SK-N-MC (cell line): ENCODE data around the gene KRT80.

Source experiments
- DNase-seq: peaks from one replicate; pipeline ENCODE4 v3.0.0-alpha.2; 2011; ENCODE audit warnings: low read depth, low spot score
- H3K27ac ChIP-seq: fragments of 200-600 bp; sonication (generic); 2 replicates; pipeline ENCODE4 v1.5.1; 2016; ENCODE audit warnings: mixed run types
- H3K36me3 ChIP-seq: fragments of 200-600 bp; sonication (generic); 2 replicates; pipeline ENCODE4 v1.6.1; 2017; ENCODE audit warnings: antibody characterized with exemption, low read length, mixed read lengths; ENCODE audit not compliant: insufficient read depth
- H3K4me3 ChIP-seq: fragments of 200-600 bp; sonication (generic); 2 replicates; pipeline ENCODE4 v1.5.1; 2016
- H3K9ac ChIP-seq: fragments of 200-600 bp; sonication (generic); 2 replicates; pipeline ENCODE4 v1.8.0; 2017; ENCODE audit warnings: mixed run types, mixed read lengths; ENCODE audit not compliant: insufficient read length
- H3K9me3 ChIP-seq: fragments of 200-600 bp; sonication (generic); 2 replicates; pipeline ENCODE4 v1.6.1; 2017; ENCODE audit warnings: low read depth, mild to moderate bottlenecking, antibody characterized with exemption, low read length, moderate library complexity, mixed read lengths
- EZH2 ChIP-seq: fragments of 200-600 bp; sonication (generic); IDR thresholded peaks from one replicate; pipeline ENCODE4 v1.6.1; 2017; ENCODE audit warnings: antibody characterized with exemption
- FOXP2 ChIP-seq: optimal IDR thresholded peaks from 2 replicates; pipeline ENCODE3; 2011; ENCODE audit warnings: mild to moderate bottlenecking, moderate library complexity; ENCODE audit not compliant: insufficient read depth; ENCODE audit errors: extremely low read length, control extremely low read depth
- POLR2AphosphoS5 ChIP-seq: IDR thresholded peaks from 2 replicates; pipeline ENCODE4 v1.6.1; 2012; ENCODE audit warnings: mild to moderate bottlenecking, low read depth, low read length, borderline replicate concordance

KRT80 gene

DNA sequence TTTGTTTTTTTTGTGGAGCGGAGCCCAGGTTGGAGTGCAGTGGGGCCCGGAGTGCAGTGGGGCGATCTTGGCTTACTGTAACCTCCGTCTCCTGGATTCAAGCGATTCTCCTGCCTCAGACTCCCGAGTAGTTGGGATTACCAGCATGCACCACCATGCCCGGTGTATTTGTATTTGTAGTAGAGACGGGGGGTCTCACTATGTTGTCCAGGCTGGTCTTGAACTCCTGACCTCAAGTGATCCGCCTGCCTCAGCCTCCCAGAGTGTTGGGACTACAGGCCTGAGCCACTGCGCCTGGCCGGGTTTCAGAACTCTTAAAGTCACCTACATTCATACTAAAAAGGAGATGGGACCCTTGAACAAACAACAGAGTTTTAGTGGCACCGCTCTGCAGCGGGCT is 52.7 kb downstream of the KRT80 start:
- H3K27ac ChIP-seq = no peak overlapping the region
- H3K9me3 ChIP-seq = no peaks in the 10 kb centered on the region
- H3K36me3 ChIP-seq = no peaks in the 10 kb centered on the region
- no peak overlapping the region for H3K9ac ChIP-seq
- no peak for DNase-seq
- H3K4me3 ChIP-seq = no peak overlapping the region
- no peak for TF ChIP-seq EZH2
- no peak for TF ChIP-seq FOXP2
- no peak for TF ChIP-seq POLR2AphosphoS5

DNA sequence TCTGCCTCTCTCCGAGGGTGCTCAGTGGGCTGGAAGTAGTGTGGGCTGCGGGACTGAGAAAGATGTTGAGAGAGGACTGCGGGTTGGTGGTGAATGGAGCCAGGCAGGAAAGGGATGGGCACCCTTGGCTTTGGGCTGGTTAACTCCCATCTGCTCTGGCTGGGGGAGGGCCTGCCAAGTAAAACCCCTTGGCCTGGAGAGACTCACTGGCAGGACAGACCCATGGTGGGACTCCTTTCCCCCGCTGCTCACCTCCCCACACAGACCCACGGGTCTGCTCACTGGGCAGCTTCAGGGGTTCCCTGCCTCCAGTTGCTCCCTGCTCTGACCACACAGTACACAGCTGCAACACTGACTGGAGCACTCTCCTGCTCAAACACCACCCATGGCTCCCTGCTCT is 54.1 kb downstream of the KRT80 start:
- Histone ChIP-seq H3K9ac (no peak overlapping the region), H3K9me3 (no peaks in the 10 kb centered on the region), H3K36me3 (no peaks in the 10 kb centered on the region), H3K27ac (no peak overlapping the region), H3K4me3 (no peak overlapping the region)
- no peak for TF ChIP-seq FOXP2
- DNase-seq = no peak

DNA sequence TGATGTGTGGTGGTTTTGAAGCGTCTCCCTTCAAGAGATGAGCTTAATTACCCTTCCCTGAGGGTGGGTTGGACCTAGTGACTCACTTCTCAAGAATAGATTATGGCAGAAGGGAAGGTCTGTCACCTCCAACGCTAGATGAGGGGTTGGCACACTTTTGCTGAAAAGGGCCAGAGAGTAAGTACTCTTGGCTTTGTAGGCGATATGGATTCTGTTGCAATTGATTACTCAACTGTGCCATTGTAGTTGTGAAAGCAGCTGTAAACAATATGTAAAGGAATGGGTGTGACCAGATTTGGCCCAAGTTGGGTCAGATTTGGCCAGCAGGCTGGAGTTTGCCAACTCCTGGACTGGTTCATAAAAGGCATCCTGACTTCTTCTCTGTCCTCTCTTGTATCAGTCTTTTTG is 59.1 kb downstream of the KRT80 start:
- no peak for DNase-seq
- Histone ChIP-seq H3K9me3 (no peaks in the 10 kb centered on the region), H3K9ac (no peak overlapping the region), H3K36me3 (no peaks in the 10 kb centered on the region), H3K4me3 (no peak overlapping the region), H3K27ac (no peak overlapping the region)
- no peak for TF ChIP-seq POLR2AphosphoS5
- TF ChIP-seq EZH2 = no peak
- TF ChIP-seq FOXP2 = no peak

- H3K27ac ChIP-seq = no peak overlapping the region
- no peak overlapping the region for H3K9ac ChIP-seq
- no peaks in the 10 kb centered on the region for H3K36me3 ChIP-seq
- no peak overlapping the region for H3K4me3 ChIP-seq
- DNase-seq = no peak
- TF ChIP-seq POLR2AphosphoS5 (no peak), FOXP2 (no peak), EZH2 (no peak)
- H3K9me3 ChIP-seq = no peaks in the 10 kb centered on the region
Measured at GRCh38 chr12:52130711-52131110, 61.1 kb downstream of the KRT80 start.

- Histone ChIP-seq H3K9me3 (no peaks in the 10 kb centered on the region), H3K9ac (no peak overlapping the region), H3K4me3 (no peak overlapping the region), H3K36me3 (no peaks in the 10 kb centered on the region), H3K27ac (no peak overlapping the region)
- no peak for TF ChIP-seq FOXP2
- no peak for TF ChIP-seq POLR2AphosphoS5
- TF ChIP-seq EZH2 = no peak
- DNase-seq = no peak
Measured at GRCh38 chr12:52127683-52128450, 63.9 kb downstream of the KRT80 start.

- TF ChIP-seq EZH2 = no peak
- TF ChIP-seq FOXP2 = no peak
- TF ChIP-seq POLR2AphosphoS5 = no peak
- DNase-seq = no peak
- H3K9me3 ChIP-seq = no peaks in the 10 kb centered on the region
Measured at GRCh38 chr12:52126605-52127578, 64.9 kb downstream of the KRT80 start.

GRCh38 chr12:52126050-52126604 is 65.7 kb downstream of the KRT80 start:
- no peak for DNase-seq
- TF ChIP-seq POLR2AphosphoS5 (no peak), FOXP2 (no peak), EZH2 (no peak)
- no peak overlapping the region for H3K27ac ChIP-seq
- H3K4me3 ChIP-seq = no peak overlapping the region
- H3K36me3 ChIP-seq = no peaks in the 10 kb centered on the region
- no peaks in the 10 kb centered on the region for H3K9me3 ChIP-seq
- H3K9ac ChIP-seq = no peak overlapping the region

More at GRCh38 chr12:52126605-52127578, 64.9 kb downstream of the KRT80 start:
- Histone ChIP-seq H3K4me3 (no peak overlapping the region), H3K27ac (no peak overlapping the region), H3K9ac (no peak overlapping the region), H3K36me3 (no peaks in the 10 kb centered on the region)

DNA sequence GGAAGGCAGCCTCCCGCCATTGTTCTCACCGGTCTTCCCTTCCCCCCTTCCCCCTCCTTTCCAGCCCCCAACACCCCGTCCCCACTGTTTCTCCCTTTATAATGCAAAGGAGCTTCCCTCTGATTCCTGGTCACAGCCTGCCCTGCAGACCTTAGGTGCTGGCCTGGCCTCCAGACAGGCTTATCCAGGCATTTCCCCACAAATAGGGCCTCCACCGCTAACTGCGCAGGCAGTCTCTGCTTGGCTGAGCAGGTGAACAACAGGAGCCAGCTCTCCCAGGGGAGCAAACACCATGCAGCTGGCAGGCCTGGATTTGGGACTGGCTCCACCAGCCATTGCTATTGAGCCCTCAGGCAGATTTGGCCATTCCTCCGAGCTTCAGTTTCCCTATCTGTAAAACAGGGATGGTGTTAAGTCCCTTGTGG is 66.3 kb downstream of the KRT80 start:
- Histone ChIP-seq H3K9me3 (no peaks in the 10 kb centered on the region), H3K27ac (no peak overlapping the region), H3K9ac (no peak overlapping the region), H3K36me3 (no peaks in the 10 kb centered on the region), H3K4me3 (no peak overlapping the region)
- TF ChIP-seq POLR2AphosphoS5 (no peak), FOXP2 (no peak), EZH2 (no peak)
- no peak for DNase-seq
